Right forelimb (tissue), 1 donor: ENCODE results near the gene SLC51B.
"Not testable (repeated sequence)": the region's sequence is repeated elsewhere in the genome, so short reads cannot be mapped to it uniquely, and the experiment has no call there.

Experiments used
- DNase-seq: peaks from one replicate; pipeline ENCODE4 v3.0.0-alpha.2; 2018

Gene SLC51B

DNA sequence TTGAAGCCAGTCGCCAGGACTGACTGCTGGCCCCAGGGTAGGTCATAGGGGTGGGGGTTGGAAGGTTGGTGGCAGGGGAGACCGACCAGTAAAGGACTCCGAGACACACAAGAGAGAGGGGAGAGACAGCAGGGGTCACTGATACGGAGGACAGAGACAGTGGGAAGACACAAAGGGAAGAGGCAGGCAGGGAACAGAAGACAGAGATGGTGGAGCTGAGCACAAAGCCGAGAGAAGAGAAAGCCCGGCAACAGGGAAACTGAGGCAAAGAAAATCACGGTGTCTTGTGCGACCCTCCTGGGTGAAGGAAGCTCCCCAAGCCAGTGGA, 22.1 kb downstream of the SLC51B start:
- DNase-seq: no peak

DNA sequence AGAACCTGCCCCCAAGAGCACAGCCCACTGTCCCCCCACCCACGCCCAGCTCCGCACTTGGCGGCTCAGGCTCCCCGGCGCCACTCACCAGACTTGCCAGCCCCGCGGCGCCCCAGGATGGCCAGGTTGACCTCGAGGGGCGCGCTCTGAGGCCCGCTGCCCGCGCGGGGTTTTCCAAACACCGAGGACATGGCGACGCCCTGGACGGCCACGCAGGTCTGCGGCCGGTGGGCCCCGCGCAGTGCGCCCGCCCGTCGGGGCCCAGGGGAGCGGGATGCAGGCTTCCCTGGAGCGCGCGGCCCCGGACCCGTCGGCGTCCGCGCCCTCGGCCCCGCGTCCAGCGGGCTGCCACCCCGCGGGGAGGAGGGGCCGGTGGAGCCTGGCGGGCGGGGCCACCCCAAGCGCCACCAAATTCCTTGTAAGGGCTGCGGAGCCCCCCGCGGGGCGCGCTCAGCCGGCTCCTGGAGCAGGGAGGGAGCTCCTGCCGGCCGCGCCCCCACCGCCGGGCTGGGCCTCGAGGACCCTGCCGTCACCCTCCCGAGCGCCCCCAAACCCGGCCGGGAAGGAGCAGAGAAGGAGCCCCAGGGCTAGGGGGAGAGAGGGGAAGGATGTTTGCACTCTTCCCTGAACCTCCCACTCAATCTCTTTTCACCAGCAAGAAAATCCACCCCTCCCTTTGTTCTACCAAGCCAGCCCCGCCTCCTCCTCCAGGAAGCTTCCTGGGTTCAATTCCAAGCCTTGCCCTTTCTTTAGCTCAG, 22.6 kb downstream of the SLC51B start, which contains the start of gene RASL12:
Gene RASL12, minus strand, starts transcription at position 347 of the 758 bp plus-strand sequence. Its CDS starts 156 bp downstream, at position 191.
- DNase-seq: no peak

DNA sequence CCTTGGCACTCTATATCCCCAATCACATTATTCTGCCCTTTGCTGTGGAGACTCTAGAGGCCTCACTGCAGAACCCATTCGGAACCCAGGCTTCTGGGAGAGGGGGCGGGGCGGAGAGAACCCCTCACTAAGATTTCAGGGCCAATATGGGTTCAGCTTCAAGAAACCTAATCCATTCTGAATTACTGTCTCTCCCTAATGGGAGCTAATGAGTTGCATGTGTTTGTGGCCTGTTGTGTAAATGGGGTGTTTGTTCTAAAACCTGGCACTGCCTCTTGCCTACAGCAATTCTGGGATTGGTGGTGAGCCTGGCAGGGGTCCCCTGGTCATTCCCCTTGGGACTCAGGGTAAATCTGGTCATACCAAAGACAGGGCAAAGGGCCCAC, 23.2 kb downstream of the SLC51B start:
- DNase-seq: no peak

DNA sequence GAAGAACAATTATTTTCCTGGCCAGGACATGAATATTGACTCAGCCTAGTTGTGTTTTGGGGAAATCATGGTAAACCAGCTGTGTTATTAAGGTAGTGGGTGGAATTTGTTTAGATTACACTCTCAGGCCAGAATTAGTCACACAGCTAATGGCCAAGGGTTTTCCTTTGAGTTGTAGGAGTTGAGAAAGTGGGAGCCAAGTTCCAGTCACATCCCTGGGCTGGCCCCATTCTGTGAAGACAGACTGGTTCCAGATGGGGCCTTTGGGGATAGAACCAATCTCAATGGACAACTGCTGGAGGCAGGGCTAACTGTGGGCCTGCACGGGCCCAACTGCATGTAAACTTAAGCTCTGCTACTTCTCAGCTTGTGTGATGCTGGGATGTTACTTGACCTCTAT, 24.0 kb downstream of the SLC51B start:
- DNase-seq: no peak

DNA sequence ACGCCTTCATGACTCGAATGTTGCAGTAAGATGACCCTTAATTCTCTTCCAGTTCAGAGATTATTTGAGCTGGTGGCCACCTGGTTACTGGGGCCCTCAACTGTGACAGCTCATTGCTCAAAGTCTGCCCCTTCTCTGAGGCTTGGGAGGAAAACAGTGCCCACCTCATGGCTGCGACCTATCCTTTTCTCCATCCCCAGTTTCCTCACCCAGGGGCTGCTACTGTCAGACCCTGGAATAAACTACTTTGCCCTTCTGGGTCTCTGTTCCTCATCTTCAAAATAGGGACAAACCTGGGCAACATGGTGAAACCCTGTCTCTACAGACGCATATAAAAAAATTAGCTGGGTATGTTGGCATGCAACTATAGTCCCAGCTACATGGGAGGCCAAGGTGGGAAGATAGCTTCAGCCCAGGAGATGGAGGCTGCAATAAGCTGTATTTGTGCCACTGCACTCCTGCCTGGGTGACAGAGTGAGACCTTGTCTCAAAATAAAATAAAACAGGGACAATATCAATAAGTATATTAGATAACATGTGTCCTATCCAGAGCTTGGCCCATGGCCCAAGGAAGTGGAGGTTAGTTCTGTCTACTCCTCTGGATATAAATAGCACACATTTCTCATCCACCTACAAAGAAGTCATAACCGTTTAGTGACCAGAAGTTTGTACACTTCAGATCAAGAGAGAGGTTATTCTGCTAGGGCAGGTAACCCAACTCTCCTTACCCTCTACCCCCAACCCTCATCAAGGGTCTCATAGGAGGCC, 24.8 kb downstream of the SLC51B start:
- DNase-seq: no peak

DNA sequence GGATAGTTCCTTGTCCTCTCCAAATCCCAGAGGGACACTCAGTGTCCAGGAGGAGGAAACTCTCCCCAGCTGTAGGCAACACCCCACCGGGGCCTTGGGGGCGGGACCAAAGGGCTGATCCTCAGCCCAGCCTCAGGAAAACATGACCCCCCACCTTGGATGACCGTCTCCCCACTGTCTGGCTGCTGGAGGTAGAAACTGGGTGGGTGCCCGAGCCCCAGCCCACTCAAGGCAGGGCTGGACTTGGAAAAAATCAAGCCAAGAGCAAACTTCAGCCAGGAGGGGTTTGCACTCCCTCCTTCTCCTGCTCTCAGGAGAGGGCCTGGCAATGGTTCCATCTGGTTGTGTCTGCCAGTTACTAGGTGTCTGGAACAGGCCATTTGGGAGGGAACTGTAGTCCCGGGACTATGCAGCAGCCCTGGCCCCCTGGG, 26.2 kb downstream of the SLC51B start:
- DNase-seq: peak; percentile 61

DNA sequence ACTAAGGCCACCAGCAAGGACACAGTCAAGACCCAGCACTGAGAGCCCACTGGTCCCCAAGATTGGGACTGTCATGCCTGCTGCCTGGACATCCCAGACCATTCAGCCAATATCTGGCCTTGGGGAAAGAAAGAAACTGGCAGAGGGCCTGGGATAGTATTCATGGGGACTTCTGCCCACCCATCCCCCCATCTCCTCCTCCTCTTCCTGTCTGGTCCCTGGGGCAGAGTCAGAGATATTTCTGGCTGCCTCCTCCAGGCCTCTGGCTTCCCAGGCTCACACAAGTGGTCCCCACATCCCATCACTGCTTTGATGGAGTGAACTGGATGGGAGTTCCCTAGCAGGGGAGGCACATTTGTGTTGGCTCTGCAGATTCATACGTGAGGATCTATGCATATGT, 26.8 kb downstream of the SLC51B start:
- no peak for DNase-seq

DNA sequence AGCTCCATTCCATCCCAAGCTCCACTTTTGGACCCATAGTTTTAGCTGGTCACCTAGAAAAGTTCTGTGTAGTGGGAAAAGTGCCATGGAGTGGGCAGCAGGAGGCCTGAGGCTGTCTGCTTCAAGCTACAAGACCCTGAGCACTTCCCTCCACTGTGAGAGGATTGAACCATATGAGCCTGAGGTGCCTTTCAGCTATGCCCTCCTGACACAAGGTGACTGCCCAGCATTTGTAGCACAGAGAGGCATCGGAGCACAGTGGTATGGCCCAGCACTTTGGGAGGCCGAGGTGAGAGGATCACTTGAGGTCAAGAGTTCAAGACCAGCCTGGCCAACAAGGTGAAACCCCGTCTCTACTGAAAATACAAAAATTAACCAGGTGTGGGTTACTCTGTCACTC, 27.4 kb downstream of the SLC51B start:
- no peak for DNase-seq

DNA sequence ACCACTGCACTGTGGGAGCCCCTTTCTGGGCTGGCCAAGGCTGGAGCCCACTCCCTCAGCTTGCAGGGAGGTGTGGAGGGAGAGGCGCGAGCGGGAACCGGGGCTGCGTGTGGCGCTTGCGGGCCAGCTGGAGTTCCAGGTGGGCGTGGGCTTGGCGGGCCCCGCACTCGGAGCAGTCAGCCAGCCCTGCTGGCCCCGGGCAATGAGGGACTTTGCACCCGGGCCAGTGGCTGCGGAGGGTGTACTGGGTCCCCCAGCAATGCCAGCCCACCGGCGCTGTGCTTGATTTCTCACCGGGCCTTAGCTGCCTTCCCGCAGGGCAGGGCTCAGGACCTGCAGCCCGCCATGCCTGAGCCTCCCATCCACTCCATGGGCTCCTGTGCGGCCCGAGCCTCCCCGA, 29.8 kb downstream of the SLC51B start:
- DNase-seq: not testable (repeated sequence)

DNA sequence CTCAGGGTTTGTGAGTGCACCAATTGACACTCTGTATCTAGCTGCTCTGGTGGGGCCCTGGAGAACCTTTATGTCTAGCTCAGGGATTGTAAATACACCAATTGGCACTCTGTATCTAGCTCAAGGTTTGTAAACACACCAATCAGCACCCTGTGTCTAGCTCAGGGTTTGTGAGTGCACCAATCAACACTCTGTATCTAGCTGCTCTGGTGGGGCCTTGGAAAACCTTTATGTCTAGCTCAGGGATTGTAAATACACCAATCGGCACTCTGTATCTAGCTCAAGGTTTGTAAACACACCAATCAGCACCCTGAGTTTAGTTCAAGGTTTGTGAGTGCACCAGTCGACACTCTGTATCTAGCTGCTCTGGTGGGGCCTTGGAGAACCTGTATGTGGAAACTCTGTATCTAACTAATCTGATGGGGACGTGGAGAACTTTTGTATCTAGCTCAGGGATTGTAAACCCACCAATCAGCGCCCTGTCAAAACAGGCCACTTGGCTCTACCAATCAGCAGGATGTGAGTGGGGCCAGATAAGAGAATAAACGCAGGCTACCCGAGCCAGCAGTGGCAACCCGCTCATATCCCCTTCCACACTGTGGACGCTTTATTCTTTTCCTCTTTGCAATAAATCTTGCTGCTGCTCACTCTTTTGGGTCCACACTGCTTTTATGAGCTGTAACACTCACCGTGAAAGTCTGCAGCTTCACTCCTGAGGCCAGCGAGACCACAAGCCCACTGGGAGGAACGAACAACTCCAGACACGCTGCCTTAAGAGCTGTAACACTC, 30.6 kb downstream of the SLC51B start:
- not testable (repeated sequence) for DNase-seq

DNA sequence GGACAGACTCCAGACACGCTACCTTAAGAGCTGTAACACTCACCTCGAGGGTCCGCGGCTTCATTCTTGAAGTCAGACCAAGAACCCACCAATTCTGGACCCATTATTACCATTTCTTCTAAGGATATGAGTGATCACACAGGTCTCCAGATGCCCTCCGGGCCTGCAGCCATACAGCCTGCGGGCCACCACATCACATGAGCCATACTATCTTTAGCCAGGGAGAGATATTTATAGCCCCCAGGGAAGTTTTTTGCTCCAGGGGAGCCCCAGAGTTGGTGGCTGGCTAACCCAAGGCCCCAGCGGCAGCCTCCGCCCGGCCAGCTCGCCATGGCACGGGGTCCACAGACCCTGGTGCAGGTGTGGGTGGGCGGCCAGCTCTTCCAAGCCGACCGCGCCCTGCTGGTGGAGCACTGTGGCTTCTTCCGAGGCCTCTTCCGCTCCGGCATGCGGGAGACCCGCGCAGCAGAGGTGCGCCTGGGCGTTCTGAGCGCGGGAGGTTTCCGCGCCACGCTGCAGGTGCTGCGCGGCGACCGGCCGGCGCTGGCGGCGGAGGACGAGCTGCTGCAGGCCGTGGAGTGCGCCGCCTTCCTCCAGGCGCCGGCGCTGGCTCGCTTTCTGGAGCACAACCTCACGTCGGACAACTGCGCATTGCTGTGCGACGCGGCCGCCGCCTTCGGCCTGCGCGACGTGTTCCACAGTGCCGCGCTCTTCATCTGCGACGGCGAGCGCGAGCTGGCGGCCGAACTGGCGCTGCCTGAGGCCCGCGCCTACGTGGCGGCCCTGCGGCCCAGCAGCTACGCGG, 31.5 kb downstream of the SLC51B start, which contains the start of gene KBTBD13:
Gene KBTBD13, plus strand, starts transcription at position 261 of the 805 bp plus-strand sequence. Its CDS starts 70 bp downstream, at position 331.
- no peak for DNase-seq

DNA sequence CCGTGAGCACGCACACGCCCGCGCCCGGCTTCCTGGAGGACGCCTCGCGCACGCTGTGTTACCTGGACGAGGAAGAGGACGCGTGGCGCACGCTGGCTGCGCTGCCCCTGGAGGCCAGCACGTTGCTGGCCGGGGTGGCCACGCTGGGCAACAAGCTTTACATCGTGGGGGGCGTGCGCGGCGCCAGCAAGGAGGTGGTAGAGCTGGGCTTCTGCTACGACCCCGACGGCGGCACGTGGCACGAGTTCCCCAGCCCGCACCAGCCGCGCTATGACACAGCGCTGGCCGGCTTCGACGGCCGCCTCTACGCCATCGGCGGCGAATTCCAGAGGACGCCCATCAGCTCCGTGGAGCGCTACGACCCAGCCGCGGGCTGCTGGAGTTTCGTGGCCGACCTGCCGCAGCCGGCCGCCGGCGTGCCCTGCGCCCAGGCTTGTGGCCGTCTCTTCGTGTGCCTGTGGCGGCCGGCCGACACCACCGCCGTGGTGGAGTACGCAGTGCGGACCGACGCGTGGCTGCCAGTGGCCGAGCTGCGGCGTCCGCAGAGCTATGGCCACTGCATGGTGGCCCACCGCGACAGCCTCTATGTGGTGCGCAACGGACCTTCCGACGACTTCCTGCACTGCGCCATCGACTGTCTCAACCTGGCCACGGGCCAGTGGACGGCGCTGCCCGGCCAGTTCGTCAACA, 32.2 kb downstream of the SLC51B start:
- no peak for DNase-seq

DNA sequence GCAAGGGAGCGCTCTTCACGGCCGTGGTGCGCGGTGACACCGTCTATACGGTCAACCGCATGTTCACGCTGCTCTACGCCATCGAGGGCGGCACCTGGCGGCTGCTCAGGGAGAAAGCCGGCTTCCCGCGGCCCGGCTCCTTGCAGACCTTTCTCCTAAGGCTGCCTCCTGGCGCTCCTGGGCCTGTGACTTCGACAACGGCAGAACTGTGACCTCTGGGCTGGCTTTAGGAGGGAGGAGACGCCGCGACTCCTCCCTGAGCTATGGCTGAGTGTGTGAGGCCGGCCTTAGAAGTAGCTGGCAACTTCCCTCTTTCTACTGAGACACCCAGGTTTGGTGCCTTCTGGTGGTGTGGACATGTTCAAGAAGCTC, 32.8 kb downstream of the SLC51B start:
- DNase-seq: peak; percentile 78

DNA sequence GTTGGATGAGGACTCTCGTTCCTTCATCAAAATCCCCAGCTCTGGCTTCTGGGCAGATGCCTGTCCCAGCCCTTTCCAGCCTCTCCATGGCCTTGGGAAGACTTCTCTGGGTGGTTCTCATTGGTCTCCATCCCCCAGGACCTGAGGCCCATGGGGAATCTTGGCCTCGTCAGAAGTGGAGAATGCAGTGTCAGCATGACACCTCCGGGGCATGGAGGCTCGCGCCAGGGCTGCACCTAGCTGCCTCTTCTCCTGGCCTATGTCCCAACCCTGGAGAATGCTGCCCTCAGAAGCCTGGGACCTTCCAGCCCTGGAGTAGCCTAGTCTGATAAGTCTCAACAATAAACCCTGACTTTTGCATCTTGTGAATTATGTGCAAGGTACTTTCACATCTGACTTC, 34.4 kb downstream of the SLC51B start:
- no peak for DNase-seq

DNA sequence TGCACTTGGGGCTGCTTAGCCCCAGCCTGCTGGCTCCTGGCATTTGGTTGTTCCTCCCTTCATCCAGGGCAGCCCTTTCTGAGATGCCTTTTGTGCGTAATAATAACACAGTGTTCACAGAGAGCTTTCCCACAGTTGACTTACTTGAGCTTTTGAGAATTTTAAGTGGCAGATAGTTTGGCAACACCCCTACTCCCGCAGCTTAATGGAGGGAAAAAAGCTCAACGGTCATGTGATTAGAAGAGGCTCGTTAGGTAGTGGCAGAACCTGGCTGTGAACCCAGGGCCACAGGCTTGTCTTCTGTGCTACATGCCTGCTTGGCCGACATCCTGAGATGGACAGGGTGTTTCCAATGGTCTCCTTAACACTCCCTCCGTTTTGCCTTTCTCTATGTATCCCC, 36.1 kb downstream of the SLC51B start:
- no peak for DNase-seq

DNA sequence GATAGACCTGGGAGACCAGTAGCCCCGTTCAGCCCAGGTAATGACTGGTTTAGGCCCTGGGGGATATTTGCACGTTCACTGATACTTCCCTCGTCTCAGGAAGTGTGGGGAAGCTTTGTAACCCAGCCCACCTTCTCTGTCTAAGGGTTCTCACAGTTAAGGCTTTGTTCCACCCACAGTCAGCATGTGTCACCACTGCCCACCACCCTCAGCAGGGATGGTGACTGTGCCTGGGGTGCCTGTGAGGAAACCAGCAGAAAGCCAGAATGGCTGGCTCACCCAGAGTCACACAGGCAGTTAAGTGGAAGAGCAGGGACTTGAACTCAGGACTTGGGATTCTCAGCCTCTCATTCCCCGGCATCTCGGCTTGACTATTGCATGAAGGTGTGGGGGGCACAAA, 36.6 kb downstream of the SLC51B start:
- no peak for DNase-seq

DNA sequence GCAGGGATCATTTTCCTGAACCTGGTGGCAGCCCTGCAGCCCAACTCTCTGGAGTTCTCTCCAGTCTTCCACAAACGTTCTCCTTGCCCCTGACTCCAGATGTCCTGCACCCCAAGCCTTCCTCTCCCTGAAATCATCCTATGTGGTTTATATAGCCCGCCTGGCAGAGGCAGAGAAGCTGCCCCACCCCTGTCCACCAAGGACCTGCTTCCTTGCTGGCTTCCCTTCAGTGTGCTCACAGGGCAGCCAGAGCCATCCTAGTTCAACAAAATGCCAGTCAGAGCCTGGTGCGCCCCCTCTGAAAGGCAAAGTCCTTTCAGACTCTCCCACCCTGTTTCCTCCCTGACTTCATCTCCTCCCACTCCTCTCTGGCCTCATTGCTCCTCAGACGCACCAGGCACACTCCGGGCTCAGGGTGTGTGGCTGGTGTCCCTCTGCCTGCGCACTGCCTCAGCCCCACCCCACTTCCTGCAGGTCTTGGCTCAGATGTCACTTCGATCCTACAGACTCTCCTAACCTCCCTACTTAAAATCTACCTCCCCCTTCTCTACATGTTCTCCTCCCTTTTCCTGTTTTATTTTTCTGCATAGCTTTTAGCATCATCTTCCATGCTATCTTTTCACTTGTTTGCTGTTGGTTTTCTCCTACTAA, 37.2 kb downstream of the SLC51B start:
- DNase-seq: no peak

DNA sequence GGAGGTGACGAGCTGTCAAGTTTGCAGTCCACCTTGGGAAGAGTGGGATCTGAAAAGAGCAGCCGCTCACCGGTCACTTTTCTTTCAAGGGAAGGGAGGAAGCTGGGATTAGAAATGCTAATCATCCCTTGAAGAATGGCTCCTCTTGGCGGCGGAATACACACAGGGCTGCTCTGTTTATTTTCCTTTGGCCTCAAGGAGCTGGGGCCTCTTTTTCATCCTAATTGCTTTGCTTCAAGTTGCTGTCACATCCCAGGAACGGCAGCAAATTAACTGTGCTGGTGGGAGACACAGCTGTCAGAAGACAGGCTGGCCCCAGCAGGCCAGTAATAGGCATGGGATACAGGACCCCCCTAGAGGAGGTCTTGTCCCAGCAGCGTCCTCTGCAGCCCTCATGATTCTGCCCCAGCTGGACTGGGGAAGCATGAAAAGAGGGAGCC, 38.1 kb downstream of the SLC51B start:
- no peak for DNase-seq

DNA sequence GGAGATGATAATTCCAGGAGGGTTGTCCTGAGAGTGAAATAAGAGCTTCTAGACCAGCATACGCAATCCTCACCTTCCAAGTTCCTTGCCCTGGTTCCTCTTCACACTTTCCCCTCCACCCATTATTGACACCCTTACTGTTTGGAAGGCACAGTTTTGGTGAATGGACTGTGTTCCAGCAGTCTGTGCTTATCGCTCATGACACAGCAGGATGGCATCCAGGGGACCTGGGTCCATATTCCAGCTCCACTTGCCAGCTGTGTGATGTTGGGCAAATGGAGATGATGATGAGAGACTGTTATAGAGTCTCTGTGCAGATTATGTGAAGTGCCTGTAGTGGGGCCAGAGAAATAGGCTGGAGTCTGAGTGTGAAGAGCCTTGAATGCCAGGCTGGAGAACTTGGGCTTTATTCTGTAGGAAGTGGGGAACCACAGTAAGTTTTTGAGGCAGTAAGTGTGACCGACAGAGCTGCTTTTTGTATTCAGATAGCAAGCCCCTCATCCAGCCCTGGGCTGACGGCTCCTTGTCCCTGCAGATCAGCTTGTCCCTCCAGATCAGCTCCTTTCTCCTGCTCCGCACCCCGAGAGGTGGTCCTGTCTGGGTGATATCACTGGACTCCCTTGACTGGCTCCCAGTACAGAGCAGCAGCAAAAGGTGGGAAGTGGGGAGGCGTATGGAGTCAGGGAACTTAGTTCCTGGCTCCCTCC, 39.5 kb downstream of the SLC51B start:
- no peak for DNase-seq

DNA sequence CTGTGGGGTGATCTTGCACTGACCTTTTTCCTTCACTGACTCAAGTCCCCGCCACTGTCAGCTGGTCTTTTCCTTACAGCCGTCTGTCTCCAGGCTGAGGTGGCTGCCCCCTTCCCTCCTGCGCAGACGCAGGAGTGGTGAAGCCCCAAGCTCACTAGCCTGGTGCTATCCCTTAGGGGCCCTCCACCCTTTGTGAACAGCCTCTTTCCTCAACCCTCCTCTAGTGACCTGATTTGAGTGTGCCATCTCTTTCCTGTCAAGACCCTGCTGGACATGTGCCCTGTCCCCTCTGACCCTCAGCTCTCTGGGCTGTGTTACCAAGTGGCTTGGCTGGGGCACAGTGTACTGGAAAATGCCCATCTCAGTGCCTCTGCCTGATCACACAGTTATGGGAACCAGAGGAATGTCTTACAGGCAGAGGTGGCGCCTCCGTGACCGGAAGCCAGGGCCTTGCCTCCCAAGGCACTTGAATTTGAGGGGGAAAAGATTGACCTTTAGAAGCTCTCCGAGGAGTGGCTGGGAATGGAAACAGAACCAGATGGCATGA, 40.1 kb downstream of the SLC51B start:
- no peak for DNase-seq
